Endothelial cell of umbilical vein (primary cell): ENCODE results near the gene CBFA2T3. TPM values are rescaled to one million over a fixed set of nuclear protein-coding genes. Genes with fewer than 3 reads are reported as not detected.

ENCODE experiments used
- BruUV-seq: library from RNA; stranded (reverse); fragments of 400-500 nt; replicated peaks from 2 replicates; lab custom pipeline; 2021; lab: Mats Ljungman, UMichigan
- CTCF ChIA-PET: fragments of 300-600, 350-600 bp; sonication (Branson Sonifier 250); formaldehyde crosslinking; loops from one replicate; lab custom pipeline; 2021; ENCODE audit warnings: antibody characterized with exemption, inconsistent platforms; lab: Charles Lee
- POLR2A ChIA-PET: fragments of 300-600, 350-600 bp; sonication (Branson Sonifier 250); formaldehyde crosslinking; loops from one replicate; lab custom pipeline; 2021; ENCODE audit warnings: antibody characterized with exemption, inconsistent platforms; lab: Charles Lee
- DNase-seq: peaks from one replicate; pipeline ENCODE4 v3.0.0-alpha.2; 2011; ENCODE audit warnings: low read depth, low spot score
- FAIRE-seq: peaks from 2 replicates; lab custom pipeline; 2011; peaks lifted over from hg19 to GRCh38; lab: Jason Lieb, UNC
- H2AFZ ChIP-seq: 2 replicates; pipeline ENCODE4 v1.6.0; 2012; ENCODE audit warnings: low read depth, low read length, control low read depth, inconsistent platforms
- H3K27ac ChIP-seq: 2 replicates; pipeline ENCODE4 v1.5.1; 2011; ENCODE audit warnings: low read depth, mild to moderate bottlenecking, control low read depth, low read length, moderate library complexity; ENCODE audit not compliant: insufficient read depth
- H3K27me3 ChIP-seq, 2 experiments: 2 replicates each; pipeline versions ENCODE4 v1.6.0 to v1.6.1; 2011; ENCODE audit warnings: low read length in 2 of 2, mixed read lengths in 1 of 2; ENCODE audit not compliant: control insufficient read depth in 2 of 2, insufficient read depth in 2 of 2
- H3K36me3 ChIP-seq, 2 experiments: 2 replicates in 1 of 2; 3 replicates in 1 of 2; pipeline ENCODE4 v1.5.1; 2011; ENCODE audit warnings: low read length in 2 of 2, mild to moderate bottlenecking in 1 of 2, moderate library complexity in 1 of 2; ENCODE audit not compliant: control insufficient read depth in 2 of 2, insufficient read depth in 2 of 2; ENCODE audit errors: extremely low read depth in 1 of 2
- H3K4me1 ChIP-seq: 3 replicates; pipeline ENCODE4 v1.5.1; 2011; ENCODE audit warnings: mild to moderate bottlenecking, low read length; ENCODE audit not compliant: control insufficient read depth, insufficient read depth; ENCODE audit errors: extremely low read depth
- H3K4me2 ChIP-seq: 2 replicates; pipeline ENCODE4 v1.6.1; 2011; ENCODE audit warnings: low read length, control low read depth, mixed read lengths; ENCODE audit not compliant: insufficient read depth
- H3K4me3 ChIP-seq, 3 experiments: fragments of 200-600 bp in 1 of 3; sonication (generic), shearing (Covaris generic) in 1 of 3; replicated peaks in 1 of 3; 2 replicates each; pipeline ENCODE4 v1.5.1; 2011 to 2016; ENCODE audit warnings: control low read depth in 3 of 3, low read length in 3 of 3, mild to moderate bottlenecking in 2 of 3, inconsistent platforms in 1 of 3, low read depth in 1 of 3, moderate library complexity in 1 of 3; ENCODE audit not compliant: insufficient read depth in 1 of 3
- H3K79me2 ChIP-seq: 2 replicates; pipeline ENCODE4 v1.6.0; 2012; ENCODE audit warnings: low read length, inconsistent platforms; ENCODE audit not compliant: control insufficient read depth, insufficient read depth
- H3K9ac ChIP-seq: replicated peaks from 2 replicates; pipeline ENCODE3; 2011; ENCODE audit warnings: low read length, control low read depth; ENCODE audit not compliant: insufficient read depth; ENCODE audit errors: extremely low read depth
- H3K9me1 ChIP-seq: replicated peaks from 3 replicates; pipeline ENCODE4 v1.6.0; 2011; ENCODE audit warnings: mild to moderate bottlenecking, low read length; ENCODE audit not compliant: control insufficient read depth, insufficient read depth; ENCODE audit errors: extremely low read depth
- H3K9me3 ChIP-seq: replicated peaks from 2 replicates; pipeline ENCODE4 v1.5.1; 2012; ENCODE audit warnings: low read length, inconsistent platforms; ENCODE audit not compliant: control insufficient read depth, insufficient read depth
- H4K20me1 ChIP-seq: replicated peaks from 2 replicates; pipeline ENCODE3; 2011; ENCODE audit warnings: mild to moderate bottlenecking, low read length; ENCODE audit not compliant: control insufficient read depth, insufficient read depth; ENCODE audit errors: extremely low read depth
- CTCF ChIP-seq, 2 donors: IDR thresholded peaks; 1 replicate in 1 of 2; 2 replicates in 1 of 2; pipeline ENCODE4 v1.5.1; 2011; ENCODE audit warnings: low read length in 2 of 2, mild to moderate bottlenecking in 2 of 2, moderate library complexity in 2 of 2, control low read depth in 1 of 2, inconsistent platforms in 1 of 2, low read depth in 1 of 2; ENCODE audit not compliant: insufficient read depth in 1 of 2; ENCODE audit errors: extremely low read depth in 1 of 2
- EZH2 ChIP-seq: IDR thresholded peaks from 2 replicates; pipeline ENCODE4 v1.6.1; 2012; ENCODE audit warnings: borderline replicate concordance, low read depth, mild to moderate bottlenecking, moderate library complexity, low read length, inconsistent platforms; ENCODE audit not compliant: severe bottlenecking
- FOS ChIP-seq: IDR thresholded peaks from 2 replicates; pipeline ENCODE4 v1.6.1; 2011; ENCODE audit warnings: mild to moderate bottlenecking, low read length, moderate library complexity, borderline replicate concordance; ENCODE audit not compliant: insufficient read depth
- GATA2 ChIP-seq: IDR thresholded peaks from 2 replicates; pipeline ENCODE4 v1.7.0; 2011; ENCODE audit warnings: low read depth, mild to moderate bottlenecking, moderate library complexity, mixed read lengths, low read length; ENCODE audit not compliant: insufficient read length, insufficient read depth
- JUN ChIP-seq: IDR thresholded peaks from 2 replicates; pipeline ENCODE4 v1.6.1; 2011; ENCODE audit warnings: borderline replicate concordance, low read depth; ENCODE audit not compliant: insufficient read length, insufficient read depth
- MAX ChIP-seq: IDR thresholded peaks from 2 replicates; pipeline ENCODE4 v1.6.1; 2011; ENCODE audit not compliant: insufficient read depth, insufficient read length
- MYC ChIP-seq: IDR thresholded peaks from one replicate; pipeline ENCODE4 v1.6.1; 2011; ENCODE audit warnings: mild to moderate bottlenecking, low read depth, low read length
- POLR2A ChIP-seq: IDR thresholded peaks from 2 replicates; pipeline ENCODE4 v1.6.1; 2012; ENCODE audit warnings: low read depth, mild to moderate bottlenecking, control low read depth, low read length
- POLR2AphosphoS5 ChIP-seq: IDR thresholded peaks from 2 replicates; pipeline ENCODE4 v1.6.1; 2012; ENCODE audit warnings: low read depth, mild to moderate bottlenecking, control low read depth, low read length, moderate library complexity; ENCODE audit not compliant: insufficient read depth
- dilution Hi-C: fragments of 300-500 bp; cut with MboI; formaldehyde crosslinking; loops from one replicate; pipeline ENCODE4 v1.15.0; 2019; ENCODE audit warnings: low sequenced_read_pairs; ENCODE audit not compliant: extremely low pct_ligation_motif_present
- intact Hi-C: fragments of 100-400 bp; cut with micrococcal nuclease; formaldehyde crosslinking; loops from one replicate; pipeline ENCODE4 v1.10.0; 2022
- polyA plus RNA-seq, 4 experiments: library from polyadenylated mRNA; depleted of rRNA in 3 of 4; stranded (reverse) in 3 of 4; unstranded in 1 of 4; fragments of >200 nt; gene quantifications; 2 replicates each; pipeline versions ENCODE4 v1.2.1 to v1.2.3, GENCODE V29; 2011 to 2012; ENCODE audit warnings: missing spikeins in 1 of 4
- total RNA-seq: library from RNA; stranded (reverse); gene quantifications from 2 replicates; pipeline ENCODE4 v1.2.3, GENCODE V29; 2021

CBFA2T3 gene
- total and polyA plus RNA-seq, 2 donors (not counting 3 experiments of a cell fraction or from before 2014, with no cell fraction given) = not detected

- Histone ChIP-seq H3K4me1 (no peaks in the 10 kb centered on the region), H3K27ac (no peak overlapping the region), H3K36me3 (peaks cover 0 to 13% of the 10 kb centered on the region in 2 experiments), H3K27me3 (no peaks in the 10 kb centered on the region), H3K4me3 (no peak overlapping the region), H2AFZ (no peak overlapping the region), H3K9me1 (no peaks in the 10 kb centered on the region), H4K20me1 (no peaks in the 10 kb centered on the region), H3K9me3 (no peaks in the 10 kb centered on the region), H3K79me2 (no peaks in the 10 kb centered on the region), H3K9ac (no peak overlapping the region), H3K4me2 (no peak overlapping the region)
- TF ChIP-seq POLR2AphosphoS5 = no peak
- TF ChIP-seq JUN = no peak
- no peak for TF ChIP-seq GATA2
- TF ChIP-seq POLR2A = no peak
- TF ChIP-seq FOS = no peak
- no peak for TF ChIP-seq MYC
- TF ChIP-seq CTCF (IDR thresholded peaks at IDR 0.05; ENCODE audit: extremely low read depth in 1 of 2, insufficient read depth in 1 of 2, low read depth in 1 of 2, low read length in 2 of 2) = no peak
- no peak for TF ChIP-seq MAX
- no peak for TF ChIP-seq EZH2
- ChIA-PET CTCF (no interaction called here), POLR2A (no interaction called here)
- intact Hi-C loops = no loop called here
- FAIRE-seq (no peak), DNase-seq (no peak)
- dilution Hi-C loops = no loop called here
- BruUV-seq = no TSS peak
Observed at GRCh38 chr16:88837806-88838205, 139.2 kb downstream of the CBFA2T3 start.
